Epithelial cell of proximal tubule (primary cell): ENCODE data around the gene EPB41L3. TPM values are rescaled to one million over a fixed set of nuclear protein-coding genes. Genes with fewer than 3 reads are reported as not detected.

Experiments used
- DNase-seq: peaks from one replicate; pipeline ENCODE4 v3.0.0-alpha.2; 2011; ENCODE audit warnings: low read depth
- H3K4me3 ChIP-seq: 2 replicates; pipeline ENCODE4 v1.5.1; 2011; ENCODE audit warnings: low read depth, mild to moderate bottlenecking, low read length
- CTCF ChIP-seq: conservative IDR thresholded peaks from 2 replicates; pipeline ENCODE4 v1.5.1; 2012; ENCODE audit warnings: low read depth, mild to moderate bottlenecking, low read length
- total RNA-seq: library from RNA; depleted of rRNA; stranded (reverse); fragments of >200 nt; gene quantifications from 2 replicates; pipeline ENCODE4 v1.2.3, GENCODE V29; 2015

The EPB41L3 gene
- total RNA-seq: 51.1 and 79.6 TPM in 2 replicates

- H3K4me3 ChIP-seq: peak within 1 kb of the TSS; percentile 53
- DNase-seq: no peak
- TF ChIP-seq CTCF: no peak
Measured at GRCh38 chr18:5543773-5544389, at the start of gene EPB41L3. Gene EPB41L3, minus strand, starts transcription at chr18:5543997. Its CDS starts 54,814 bp downstream, at chr18:5489183.

- DNase-seq: no peak
- TF ChIP-seq CTCF: no peak
- no peak overlapping the region for H3K4me3 ChIP-seq
Measured at GRCh38 chr18:5588529-5588928, 44.7 kb upstream of the EPB41L3 start.

- TF ChIP-seq CTCF: no peak
- no peak overlapping the region for H3K4me3 ChIP-seq
- DNase-seq: no peak
Measured at GRCh38 chr18:5585653-5586052, 41.9 kb upstream of the EPB41L3 start.

- no peak overlapping the region for H3K4me3 ChIP-seq
- DNase-seq: peak; percentile 16
- TF ChIP-seq CTCF: no peak
Measured at GRCh38 chr18:5584746-5585417, 41.1 kb upstream of the EPB41L3 start.

- no peak overlapping the region for H3K4me3 ChIP-seq
- TF ChIP-seq CTCF: no peak
- no peak for DNase-seq
Measured at GRCh38 chr18:5582849-5583681, 39.3 kb upstream of the EPB41L3 start.

- TF ChIP-seq CTCF: no peak
- no peak for DNase-seq
- no peak overlapping the region for H3K4me3 ChIP-seq
Measured at GRCh38 chr18:5582076-5582475, 38.3 kb upstream of the EPB41L3 start.
